ENCODE measurements around the gene CNIH4.
"Not testable (repeated sequence)": the region's sequence is repeated elsewhere in the genome, so short reads cannot be mapped to it uniquely, and the experiment has no call there.

DNA sequence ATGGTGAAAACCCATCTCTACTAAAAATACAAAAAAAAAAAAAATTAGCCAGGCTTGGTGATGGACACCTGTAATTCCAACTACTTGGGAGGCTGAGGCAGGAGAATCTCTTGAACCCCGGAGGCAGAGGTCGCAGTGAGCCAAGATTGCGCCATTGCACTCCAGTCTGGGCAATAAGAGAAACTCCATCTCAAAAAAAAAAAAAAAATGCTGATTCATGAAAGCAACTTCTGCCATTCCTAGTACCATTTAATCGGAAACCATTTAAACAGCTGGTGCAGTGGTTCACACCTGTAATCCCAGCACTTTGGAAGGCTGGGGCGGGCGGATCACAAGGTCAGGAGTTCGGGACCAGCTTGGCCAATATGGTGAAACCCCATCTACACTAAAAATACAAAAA is 72.0 kb downstream of the CNIH4 start:
- TF ChIP-seq, protein P1, sequence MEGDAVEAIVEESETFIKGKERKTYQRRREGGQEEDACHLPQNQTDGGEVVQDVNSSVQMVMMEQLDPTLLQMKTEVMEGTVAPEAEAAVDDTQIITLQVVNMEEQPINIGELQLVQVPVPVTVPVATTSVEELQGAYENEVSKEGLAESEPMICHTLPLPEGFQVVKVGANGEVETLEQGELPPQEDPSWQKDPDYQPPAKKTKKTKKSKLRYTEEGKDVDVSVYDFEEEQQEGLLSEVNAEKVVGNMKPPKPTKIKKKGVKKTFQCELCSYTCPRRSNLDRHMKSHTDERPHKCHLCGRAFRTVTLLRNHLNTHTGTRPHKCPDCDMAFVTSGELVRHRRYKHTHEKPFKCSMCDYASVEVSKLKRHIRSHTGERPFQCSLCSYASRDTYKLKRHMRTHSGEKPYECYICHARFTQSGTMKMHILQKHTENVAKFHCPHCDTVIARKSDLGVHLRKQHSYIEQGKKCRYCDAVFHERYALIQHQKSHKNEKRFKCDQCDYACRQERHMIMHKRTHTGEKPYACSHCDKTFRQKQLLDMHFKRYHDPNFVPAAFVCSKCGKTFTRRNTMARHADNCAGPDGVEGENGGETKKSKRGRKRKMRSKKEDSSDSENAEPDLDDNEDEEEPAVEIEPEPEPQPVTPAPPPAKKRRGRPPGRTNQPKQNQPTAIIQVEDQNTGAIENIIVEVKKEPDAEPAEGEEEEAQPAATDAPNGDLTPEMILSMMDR (IDR thresholded peaks at IDR 0.05): not testable (repeated sequence)
- TF ChIP-seq POLR2A (IDR thresholded peaks at IDR 0.05): not testable (repeated sequence)

Data from uterus (tissue), 2 donors.